Measurements from ENCODE around the gene KRT7. TPM values are rescaled to one million over a fixed set of nuclear protein-coding genes. Genes with fewer than 3 reads are reported as not detected.

The KRT7 gene
- total RNA-seq, 2 donors from 2014 or later, result 24.1 to 105 TPM

DNA sequence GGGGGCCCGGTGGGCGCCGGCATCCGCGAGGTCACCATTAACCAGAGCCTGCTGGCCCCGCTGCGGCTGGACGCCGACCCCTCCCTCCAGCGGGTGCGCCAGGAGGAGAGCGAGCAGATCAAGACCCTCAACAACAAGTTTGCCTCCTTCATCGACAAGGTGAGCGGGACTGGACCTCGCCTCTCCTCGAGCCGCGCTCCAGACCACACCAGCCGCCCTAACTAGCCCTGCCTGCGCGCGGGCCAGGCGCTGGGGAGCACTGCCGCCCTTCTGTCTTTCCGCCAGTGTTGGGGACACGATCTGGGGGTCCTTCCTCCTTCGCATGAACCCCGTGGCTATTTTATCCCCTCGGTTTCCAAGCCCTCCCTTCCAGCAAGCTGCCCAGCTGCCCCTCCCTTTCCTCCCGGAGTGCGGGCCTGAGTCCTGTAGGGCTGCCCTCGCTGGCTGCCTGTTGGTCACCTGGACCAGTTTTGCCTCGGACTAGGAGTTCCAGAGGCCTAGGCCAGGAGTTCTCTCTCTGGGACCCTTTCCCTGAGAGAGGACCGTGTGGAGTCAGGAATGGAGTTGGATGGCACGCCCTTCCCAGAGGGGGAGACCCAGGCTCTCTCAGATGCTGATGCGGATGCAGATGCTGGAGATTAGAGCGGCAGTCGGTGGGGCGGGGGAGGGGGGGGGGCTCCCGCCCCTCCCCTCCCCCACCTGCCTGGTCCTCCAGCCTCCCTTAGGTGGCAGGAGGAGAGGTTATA lies 592 bp downstream of the KRT7 start:
- DNase-seq (ENCODE audit: low spot score), result no peak
- no peak for ATAC-seq (ENCODE audit: insufficient number of reproducible peaks, low FRiP score, low read depth)
- Histone ChIP-seq H3K27ac (peak overlapping the region in 1 of 2 donors; percentile 2), H3K9me3 (no peaks in the 10 kb centered on the region), H3K36me3 (no peaks in the 10 kb centered on the region), H3K27me3 (replicated peaks; ENCODE audit: insufficient read depth) (no peaks in the 10 kb centered on the region), H3K4me1 (ENCODE audit: control insufficient read depth in 1 of 2, low read depth in 2 of 2) (peaks cover 14 to 42% of the 10 kb centered on the region in 2 donors), H3K4me3 (peak overlapping the region; percentile 48)
- TF ChIP-seq CTCF (IDR thresholded peaks at IDR 0.05), result no peak

GRCh38 chr12:52234223-52234810 lies 1.3 kb downstream of the KRT7 start:
- H3K36me3 ChIP-seq, result no peaks in the 10 kb centered on the region
- no peak for DNase-seq (ENCODE audit: low spot score)
- ATAC-seq (ENCODE audit: insufficient number of reproducible peaks, low FRiP score, low read depth), result no peak
- peaks cover 14 to 42% of the 10 kb centered on the region in 2 donors for H3K4me1 ChIP-seq (ENCODE audit: control insufficient read depth in 1 of 2, low read depth in 2 of 2)
- no peak overlapping the region for H3K4me3 ChIP-seq
- no peak overlapping the region for H3K27ac ChIP-seq
- no peaks in the 10 kb centered on the region for H3K27me3 ChIP-seq (replicated peaks; ENCODE audit: insufficient read depth)
- H3K9me3 ChIP-seq, result no peaks in the 10 kb centered on the region
- no peak for TF ChIP-seq CTCF (IDR thresholded peaks at IDR 0.05)

GRCh38 chr12:52235001-52235764 lies 2.1 kb downstream of the KRT7 start:
- H3K27ac ChIP-seq, result no peak overlapping the region
- no peaks in the 10 kb centered on the region for H3K9me3 ChIP-seq
- no peak for TF ChIP-seq CTCF (IDR thresholded peaks at IDR 0.05)
- ATAC-seq (ENCODE audit: insufficient number of reproducible peaks, low FRiP score, low read depth) (no peak), DNase-seq (ENCODE audit: low spot score) (no peak)
- no peak overlapping the region for H3K4me3 ChIP-seq
- H3K4me1 ChIP-seq (ENCODE audit: control insufficient read depth in 1 of 2, low read depth in 2 of 2), result peaks cover 10 to 36% of the 10 kb centered on the region in 2 donors
- no peaks in the 10 kb centered on the region for H3K36me3 ChIP-seq
- no peaks in the 10 kb centered on the region for H3K27me3 ChIP-seq (replicated peaks; ENCODE audit: insufficient read depth)

DNA sequence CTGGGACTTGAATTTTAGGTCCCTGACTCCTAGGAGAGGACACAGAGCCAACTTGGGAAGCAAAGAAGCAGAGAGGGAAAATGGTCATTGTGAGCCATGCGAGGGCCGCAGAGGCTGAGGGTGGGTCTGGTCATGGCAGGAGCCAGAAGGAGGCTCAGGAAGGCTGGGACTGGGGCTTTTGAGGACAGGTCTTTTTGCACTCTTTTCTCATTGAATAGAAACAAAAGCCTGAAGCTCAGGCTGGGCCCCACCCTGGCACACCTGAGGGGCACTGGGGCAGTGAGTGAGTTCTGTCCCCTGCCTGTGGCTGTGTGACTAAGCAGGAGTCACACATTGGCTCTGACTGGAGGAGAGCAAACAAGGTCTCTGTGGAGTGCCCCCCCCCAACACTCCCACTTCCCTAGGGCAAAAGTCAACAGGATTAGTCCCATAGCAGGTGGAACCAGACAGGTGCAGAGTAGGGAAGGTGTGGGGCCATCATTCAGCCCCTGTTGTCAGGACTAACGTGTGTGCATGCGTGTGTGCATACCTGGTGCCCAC lies 2.8 kb downstream of the KRT7 start:
- H3K27me3 ChIP-seq (replicated peaks; ENCODE audit: insufficient read depth), result no peaks in the 10 kb centered on the region
- no peak overlapping the region for H3K27ac ChIP-seq
- TF ChIP-seq CTCF (IDR thresholded peaks at IDR 0.05), result no peak
- no peaks in the 10 kb centered on the region for H3K9me3 ChIP-seq
- ATAC-seq (ENCODE audit: insufficient number of reproducible peaks, low FRiP score, low read depth) (no peak), DNase-seq (ENCODE audit: low spot score) (no peak)
- H3K36me3 ChIP-seq, result no peaks in the 10 kb centered on the region
- no peak overlapping the region for H3K4me3 ChIP-seq
- H3K4me1 ChIP-seq (ENCODE audit: control insufficient read depth in 1 of 2, low read depth in 2 of 2), result peaks cover 4 to 29% of the 10 kb centered on the region in 2 donors

Measured in thoracic aorta (tissue), 2 donors.